Upper lobe of left lung (tissue), 4 donors: ENCODE measurements around the gene AMBP.

Experiments used
- POLR2A ChIP-seq, 4 donors: fragments of 450-650 bp; IDR thresholded peaks; one replicate each; pipeline ENCODE4 v1.5.1; 2016 to 2017; ENCODE audit warnings: antibody characterized with exemption in 4 of 4, mild to moderate bottlenecking in 2 of 4
- TF ChIP-seq, protein P1 (sequence below), 6 experiments: fragments of 450-650 bp in 4 of 6; fragments of 200-600 bp in 2 of 6; sonication (generic) in 2 of 6; IDR thresholded peaks; one replicate each; pipeline ENCODE4 v1.5.1; 2016 to 2019; ENCODE audit warnings: antibody characterized with exemption in 6 of 6

DNA sequence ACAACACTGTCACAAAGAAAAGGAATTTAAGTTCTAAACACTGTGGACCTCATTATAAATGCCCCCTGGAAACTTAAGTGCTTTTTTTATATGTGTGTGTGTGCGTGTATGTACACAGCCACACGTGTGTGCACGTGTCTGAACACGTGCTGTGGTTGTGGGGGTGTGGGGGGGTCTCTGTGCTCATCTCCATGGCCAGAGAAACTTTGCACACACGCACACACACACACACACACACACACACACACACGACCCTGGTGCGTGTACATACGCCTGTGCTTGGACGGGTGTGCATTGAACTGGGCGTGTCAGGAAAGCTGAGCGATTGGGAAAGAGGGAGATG is 27.9 kb downstream of the AMBP start:
- TF ChIP-seq, protein P1, sequence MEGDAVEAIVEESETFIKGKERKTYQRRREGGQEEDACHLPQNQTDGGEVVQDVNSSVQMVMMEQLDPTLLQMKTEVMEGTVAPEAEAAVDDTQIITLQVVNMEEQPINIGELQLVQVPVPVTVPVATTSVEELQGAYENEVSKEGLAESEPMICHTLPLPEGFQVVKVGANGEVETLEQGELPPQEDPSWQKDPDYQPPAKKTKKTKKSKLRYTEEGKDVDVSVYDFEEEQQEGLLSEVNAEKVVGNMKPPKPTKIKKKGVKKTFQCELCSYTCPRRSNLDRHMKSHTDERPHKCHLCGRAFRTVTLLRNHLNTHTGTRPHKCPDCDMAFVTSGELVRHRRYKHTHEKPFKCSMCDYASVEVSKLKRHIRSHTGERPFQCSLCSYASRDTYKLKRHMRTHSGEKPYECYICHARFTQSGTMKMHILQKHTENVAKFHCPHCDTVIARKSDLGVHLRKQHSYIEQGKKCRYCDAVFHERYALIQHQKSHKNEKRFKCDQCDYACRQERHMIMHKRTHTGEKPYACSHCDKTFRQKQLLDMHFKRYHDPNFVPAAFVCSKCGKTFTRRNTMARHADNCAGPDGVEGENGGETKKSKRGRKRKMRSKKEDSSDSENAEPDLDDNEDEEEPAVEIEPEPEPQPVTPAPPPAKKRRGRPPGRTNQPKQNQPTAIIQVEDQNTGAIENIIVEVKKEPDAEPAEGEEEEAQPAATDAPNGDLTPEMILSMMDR (IDR thresholded peaks at IDR 0.05) = no peak
- no peak for TF ChIP-seq POLR2A (IDR thresholded peaks at IDR 0.05)
